ENCODE data around the gene NOL12.

Gene NOL12

DNA sequence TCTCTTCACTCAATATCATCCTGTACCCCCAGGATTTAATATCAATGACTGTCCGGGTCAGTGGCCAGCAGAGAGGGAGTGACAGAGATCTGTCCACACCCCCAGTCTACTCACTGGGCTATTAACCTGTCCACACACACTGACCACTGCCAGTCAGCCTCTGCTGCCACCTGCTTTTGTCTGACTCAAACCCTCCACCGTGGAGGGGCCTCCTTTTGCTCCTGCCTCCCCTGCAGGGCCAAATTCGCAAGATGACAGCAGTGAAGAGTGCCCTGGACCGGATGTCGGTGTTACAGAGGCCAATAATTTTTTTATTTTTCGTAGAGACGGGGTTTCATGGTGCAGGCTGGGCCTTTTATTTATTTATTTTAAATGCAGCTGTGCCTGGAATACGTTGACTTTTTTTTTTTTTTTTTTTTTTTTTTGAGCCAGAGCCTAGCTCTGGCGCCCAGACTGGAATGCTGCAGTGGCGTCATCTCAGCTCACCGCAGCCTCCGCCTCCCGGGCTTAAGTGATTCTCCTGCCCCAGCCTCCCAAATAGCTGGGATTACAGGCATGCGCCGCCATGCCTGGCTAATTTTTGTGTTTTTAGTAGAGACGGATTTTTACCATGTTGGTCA is 22.5 kb upstream of the NOL12 start:
- no peak overlapping the region for H3K9ac ChIP-seq (ENCODE audit: low read length)
- no peaks in the 10 kb centered on the region for H3K27me3 ChIP-seq (ENCODE audit: control insufficient read depth in 1 of 2, insufficient read depth in 1 of 2, low read length in 2 of 2)
- no peak overlapping the region for H2BK120ac ChIP-seq (ENCODE audit: low read depth, low read length)
- H3K79me1 ChIP-seq (replicated peaks; ENCODE audit: low read length, poor library complexity, severe bottlenecking), result peaks cover 39% of the 10 kb centered on the region
- no peak overlapping the region for H3K27ac ChIP-seq (ENCODE audit: low read length, poor library complexity, severe bottlenecking)
- no peak overlapping the region for H4K8ac ChIP-seq (ENCODE audit: low read length)
- H4K91ac ChIP-seq (ENCODE audit: low read length), result no peak overlapping the region
- no peak overlapping the region for H3K23ac ChIP-seq (ENCODE audit: low read length in 2 of 2)
- 88% methylated on average over 16 of the region's 16 CpGs for WGBS
- no peak overlapping the region for H3K4me3 ChIP-seq (ENCODE audit: insufficient read depth in 1 of 2, low read depth in 1 of 2, low read length in 2 of 2)
- H3K4me2 ChIP-seq (ENCODE audit: low read length, poor library complexity, severe bottlenecking), result no peak overlapping the region
- H3K4me1 ChIP-seq (ENCODE audit: control insufficient read depth, insufficient read depth, low read depth, low read length), result peaks cover 32% of the 10 kb centered on the region
- no peaks in the 10 kb centered on the region for H3K9me3 ChIP-seq (ENCODE audit: control insufficient read depth, low read length)
- H3K36me3 ChIP-seq (ENCODE audit: control insufficient read depth in 1 of 2, insufficient read depth in 2 of 2, low read depth in 1 of 2, low read length in 2 of 2), result peaks cover 11 to 32% of the 10 kb centered on the region in 2 experiments
- no peak overlapping the region for H2AK5ac ChIP-seq (ENCODE audit: low read length, severe bottlenecking)
- H2BK12ac ChIP-seq (ENCODE audit: low read length in 2 of 2), result no peak overlapping the region
- no peak overlapping the region for H3K14ac ChIP-seq (ENCODE audit: low read length in 2 of 2)
- DNase-seq, result no peak
- no peak overlapping the region for H2AFZ ChIP-seq (ENCODE audit: low read depth, low read length)
- no peak overlapping the region for H2BK15ac ChIP-seq (ENCODE audit: low read depth, poor library complexity, severe bottlenecking)
- H3K18ac ChIP-seq (ENCODE audit: low read depth in 1 of 2, low read length in 2 of 2), result peak overlapping the region in 1 of 2 experiments; percentile 19
- H2BK5ac ChIP-seq (ENCODE audit: low read depth, low read length, poor library complexity, severe bottlenecking), result no peak overlapping the region
- H3K4ac ChIP-seq (ENCODE audit: low read depth in 1 of 2, low read length in 2 of 2), result no peak overlapping the region

DNA sequence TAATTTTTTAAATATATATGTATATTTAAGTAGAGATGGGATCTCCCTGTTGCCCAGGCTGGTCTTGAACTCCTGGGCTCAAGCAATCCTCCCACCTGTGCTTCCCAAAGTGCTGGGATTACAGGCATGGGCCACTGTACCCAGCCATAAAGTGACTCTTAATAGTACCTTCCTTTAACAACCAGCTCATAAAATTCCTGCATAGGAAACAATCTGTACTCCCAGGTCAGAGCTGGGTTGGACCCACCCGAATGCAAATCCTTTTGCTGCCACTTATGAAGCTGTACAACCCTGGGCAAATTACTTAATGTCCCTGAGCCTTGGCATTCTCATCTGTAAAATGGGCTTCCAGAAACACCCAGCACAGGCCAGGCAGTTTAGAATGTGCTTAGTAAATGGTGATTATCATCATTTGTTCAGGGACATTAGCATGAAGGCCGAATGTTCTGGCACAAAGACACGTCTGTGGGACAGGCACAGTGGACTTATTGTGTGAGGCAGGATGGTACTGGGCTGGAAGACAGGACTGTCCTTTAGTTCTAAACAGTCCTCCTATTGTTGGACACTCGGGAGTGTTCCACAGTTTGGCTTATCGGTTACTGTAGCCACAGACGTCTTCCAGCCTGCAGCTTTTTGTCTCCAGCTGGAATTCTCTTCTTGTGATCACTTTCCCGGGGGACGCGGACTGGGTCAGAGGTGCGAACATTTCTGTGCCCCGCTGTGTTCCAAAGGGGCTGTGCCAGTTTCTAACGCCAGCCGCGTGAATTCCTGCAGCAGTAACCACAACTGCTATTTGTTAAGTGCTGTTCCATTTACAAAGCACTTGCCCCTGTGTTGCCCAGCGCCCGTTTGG is 21.7 kb upstream of the NOL12 start:
- Histone ChIP-seq H3K9ac (ENCODE audit: low read length) (no peak overlapping the region), H3K79me1 (replicated peaks; ENCODE audit: low read length, poor library complexity, severe bottlenecking) (peaks cover 36% of the 10 kb centered on the region), H2BK15ac (ENCODE audit: low read depth, poor library complexity, severe bottlenecking) (no peak overlapping the region), H2AK5ac (ENCODE audit: low read length, severe bottlenecking) (no peak overlapping the region), H3K23ac (ENCODE audit: low read length in 2 of 2) (no peak overlapping the region), H3K27ac (ENCODE audit: low read length, poor library complexity, severe bottlenecking) (no peak overlapping the region), H3K14ac (ENCODE audit: low read length in 2 of 2) (no peak overlapping the region), H2BK120ac (ENCODE audit: low read depth, low read length) (no peak overlapping the region), H2BK12ac (ENCODE audit: low read length in 2 of 2) (no peak overlapping the region), H3K4me2 (ENCODE audit: low read length, poor library complexity, severe bottlenecking) (no peak overlapping the region), H3K18ac (ENCODE audit: low read depth in 1 of 2, low read length in 2 of 2) (no peak overlapping the region), H3K36me3 (ENCODE audit: control insufficient read depth in 1 of 2, insufficient read depth in 2 of 2, low read depth in 1 of 2, low read length in 2 of 2) (peaks cover 11 to 32% of the 10 kb centered on the region in 2 experiments), H3K4me3 (ENCODE audit: insufficient read depth in 1 of 2, low read depth in 1 of 2, low read length in 2 of 2) (no peak overlapping the region), H3K4ac (ENCODE audit: low read depth in 1 of 2, low read length in 2 of 2) (no peak overlapping the region), H4K91ac (ENCODE audit: low read length) (no peak overlapping the region), H4K8ac (ENCODE audit: low read length) (no peak overlapping the region), H3K9me3 (ENCODE audit: control insufficient read depth, low read length) (no peaks in the 10 kb centered on the region), H2BK5ac (ENCODE audit: low read depth, low read length, poor library complexity, severe bottlenecking) (no peak overlapping the region), H3K27me3 (ENCODE audit: control insufficient read depth in 1 of 2, insufficient read depth in 1 of 2, low read length in 2 of 2) (no peaks in the 10 kb centered on the region), H3K4me1 (ENCODE audit: control insufficient read depth, insufficient read depth, low read depth, low read length) (peaks cover 28% of the 10 kb centered on the region), H2AFZ (ENCODE audit: low read depth, low read length) (no peak overlapping the region)
- DNase-seq, result no peak
- WGBS, result 89% methylated on average over 16 of the region's 16 CpGs

DNA sequence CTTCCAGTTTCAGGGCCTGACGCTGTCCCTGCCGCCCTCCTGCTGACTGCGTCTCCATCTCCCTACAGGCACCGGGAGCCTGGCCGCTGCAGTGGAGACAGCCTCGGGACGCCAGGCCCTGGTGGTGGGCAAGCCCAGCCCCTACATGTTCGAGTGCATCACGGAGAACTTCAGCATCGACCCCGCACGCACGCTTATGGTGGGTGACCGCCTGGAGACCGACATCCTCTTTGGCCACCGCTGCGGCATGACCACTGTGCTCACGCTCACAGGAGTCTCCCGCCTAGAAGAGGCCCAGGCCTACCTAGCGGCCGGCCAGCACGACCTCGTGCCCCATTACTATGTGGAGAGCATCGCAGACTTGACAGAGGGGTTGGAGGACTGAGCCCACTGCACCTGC is 20.7 kb upstream of the NOL12 start:
- Histone ChIP-seq H3K23ac (ENCODE audit: low read length in 2 of 2) (no peak overlapping the region), H3K4me3 (ENCODE audit: insufficient read depth in 1 of 2, low read depth in 1 of 2, low read length in 2 of 2) (no peak overlapping the region), H3K27me3 (ENCODE audit: control insufficient read depth in 1 of 2, insufficient read depth in 1 of 2, low read length in 2 of 2) (no peaks in the 10 kb centered on the region), H3K18ac (ENCODE audit: low read depth in 1 of 2, low read length in 2 of 2) (no peak overlapping the region), H3K9me3 (ENCODE audit: control insufficient read depth, low read length) (no peaks in the 10 kb centered on the region), H2BK120ac (ENCODE audit: low read depth, low read length) (no peak overlapping the region), H4K91ac (ENCODE audit: low read length) (no peak overlapping the region), H3K36me3 (ENCODE audit: control insufficient read depth in 1 of 2, insufficient read depth in 2 of 2, low read depth in 1 of 2, low read length in 2 of 2) (peaks cover 11 to 29% of the 10 kb centered on the region in 2 experiments), H2BK15ac (ENCODE audit: low read depth, poor library complexity, severe bottlenecking) (no peak overlapping the region), H2AK5ac (ENCODE audit: low read length, severe bottlenecking) (no peak overlapping the region), H2BK5ac (ENCODE audit: low read depth, low read length, poor library complexity, severe bottlenecking) (no peak overlapping the region), H3K9ac (ENCODE audit: low read length) (no peak overlapping the region), H2BK12ac (ENCODE audit: low read length in 2 of 2) (no peak overlapping the region), H3K4me2 (ENCODE audit: low read length, poor library complexity, severe bottlenecking) (no peak overlapping the region), H3K27ac (ENCODE audit: low read length, poor library complexity, severe bottlenecking) (no peak overlapping the region), H3K14ac (ENCODE audit: low read length in 2 of 2) (no peak overlapping the region), H2AFZ (ENCODE audit: low read depth, low read length) (no peak overlapping the region), H3K4ac (ENCODE audit: low read depth in 1 of 2, low read length in 2 of 2) (no peak overlapping the region), H3K79me1 (replicated peaks; ENCODE audit: low read length, poor library complexity, severe bottlenecking) (peaks cover 32% of the 10 kb centered on the region), H4K8ac (ENCODE audit: low read length) (no peak overlapping the region), H3K4me1 (ENCODE audit: control insufficient read depth, insufficient read depth, low read depth, low read length) (peaks cover 18% of the 10 kb centered on the region)
- no peak for DNase-seq
- WGBS, result 98% methylated on average over 24 of the region's 24 CpGs

DNA sequence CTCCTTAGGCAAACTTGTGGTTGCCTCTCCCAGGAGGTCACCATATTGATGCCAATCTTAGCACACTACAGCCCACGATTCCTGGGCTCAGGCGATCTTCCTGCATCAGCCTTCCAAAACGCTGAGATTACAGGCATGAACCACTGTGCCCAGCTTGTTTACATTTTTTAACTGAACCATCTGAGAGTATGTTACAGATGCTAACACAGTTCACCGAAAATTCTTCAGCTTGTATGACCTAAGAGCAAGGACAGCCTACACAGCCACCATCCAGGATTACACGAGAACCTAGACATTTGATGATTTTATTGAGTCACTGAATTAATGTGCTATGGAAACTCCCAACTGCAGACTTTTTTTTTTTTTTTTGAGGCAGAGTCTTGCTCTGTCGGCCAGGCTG is 16.6 kb upstream of the NOL12 start:
- Histone ChIP-seq H2BK120ac (ENCODE audit: low read depth, low read length) (no peak overlapping the region), H3K9ac (ENCODE audit: low read length) (no peak overlapping the region), H3K9me3 (ENCODE audit: control insufficient read depth, low read length) (no peaks in the 10 kb centered on the region), H3K4me3 (ENCODE audit: insufficient read depth in 1 of 2, low read depth in 1 of 2, low read length in 2 of 2) (no peak overlapping the region), H3K36me3 (ENCODE audit: control insufficient read depth in 1 of 2, insufficient read depth in 2 of 2, low read depth in 1 of 2, low read length in 2 of 2) (peaks cover 11 to 26% of the 10 kb centered on the region in 2 experiments), H2BK12ac (ENCODE audit: low read length in 2 of 2) (no peak overlapping the region), H3K14ac (ENCODE audit: low read length in 2 of 2) (no peak overlapping the region), H3K79me1 (replicated peaks; ENCODE audit: low read length, poor library complexity, severe bottlenecking) (peaks cover 26% of the 10 kb centered on the region), H2AFZ (ENCODE audit: low read depth, low read length) (no peak overlapping the region), H3K27ac (ENCODE audit: low read length, poor library complexity, severe bottlenecking) (no peak overlapping the region), H3K4ac (ENCODE audit: low read depth in 1 of 2, low read length in 2 of 2) (no peak overlapping the region), H4K8ac (ENCODE audit: low read length) (no peak overlapping the region), H3K18ac (ENCODE audit: low read depth in 1 of 2, low read length in 2 of 2) (no peak overlapping the region), H3K27me3 (ENCODE audit: control insufficient read depth in 1 of 2, insufficient read depth in 1 of 2, low read length in 2 of 2) (no peaks in the 10 kb centered on the region), H2BK15ac (ENCODE audit: low read depth, poor library complexity, severe bottlenecking) (no peak overlapping the region), H3K4me1 (ENCODE audit: control insufficient read depth, insufficient read depth, low read depth, low read length) (peaks cover 7% of the 10 kb centered on the region), H2AK5ac (ENCODE audit: low read length, severe bottlenecking) (no peak overlapping the region), H4K91ac (ENCODE audit: low read length) (no peak overlapping the region), H3K23ac (ENCODE audit: low read length in 2 of 2) (no peak overlapping the region), H3K4me2 (ENCODE audit: low read length, poor library complexity, severe bottlenecking) (no peak overlapping the region), H2BK5ac (ENCODE audit: low read depth, low read length, poor library complexity, severe bottlenecking) (no peak overlapping the region)
- 75% methylated on average over 5 of the region's 6 CpGs for WGBS
- DNase-seq, result peak; percentile 76
